Measurements from ENCODE around the gene HEPACAM. TPM values are rescaled to one million over a fixed set of nuclear protein-coding genes. Genes with fewer than 3 reads are reported as not detected.

Gene HEPACAM
- total and polyA plus RNA-seq, 2 donors (not counting 3 experiments of a cell fraction or from before 2014, with no cell fraction given), result not detected

DNA sequence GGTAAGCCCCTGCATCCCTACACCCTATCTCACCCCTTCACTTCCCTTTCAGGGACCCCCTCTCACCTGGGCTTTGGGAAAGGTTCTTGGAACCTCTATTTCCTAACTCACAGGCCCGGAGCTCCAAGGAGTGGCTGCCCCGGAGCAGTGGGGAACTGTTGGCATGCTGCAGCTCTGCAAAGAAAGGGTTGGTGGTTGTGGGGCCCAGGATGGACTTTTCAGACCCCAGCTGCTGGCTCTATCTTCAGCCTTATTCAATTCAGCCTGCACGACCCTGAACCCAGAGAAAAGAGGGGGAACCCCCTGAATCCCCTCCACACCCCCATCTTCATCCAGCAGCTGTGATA lies 48.2 kb downstream of the HEPACAM start:
- H3K27me3 ChIP-seq (ENCODE audit: control insufficient read depth in 2 of 2, insufficient read depth in 2 of 2, low read length in 2 of 2), result no peaks in the 10 kb centered on the region
- H2AFZ ChIP-seq (ENCODE audit: low read depth, low read length), result no peak overlapping the region
- dilution Hi-C loops (cut with MboI; ENCODE audit: extremely low pct_ligation_motif_present, low sequenced_read_pairs) (no loop called here), intact Hi-C loops (cut with micrococcal nuclease) (no loop called here)
- no peak overlapping the region for H3K4me2 ChIP-seq (ENCODE audit: insufficient read depth, low read length)
- DNase-seq (ENCODE audit: low read depth, low spot score) (no peak), FAIRE-seq (no peak)
- no peaks in the 10 kb centered on the region for H3K9me1 ChIP-seq (replicated peaks; ENCODE audit: control insufficient read depth, extremely low read depth, insufficient read depth, low read length)
- H3K79me2 ChIP-seq (ENCODE audit: control insufficient read depth, insufficient read depth, low read length), result peaks cover 49% of the 10 kb centered on the region
- peaks cover 66 to 68% of the 10 kb centered on the region in 2 experiments for H3K36me3 ChIP-seq (ENCODE audit: control insufficient read depth in 2 of 2, extremely low read depth in 1 of 2, insufficient read depth in 2 of 2, low read length in 2 of 2)
- no TSS peak for BruUV-seq (replicated peaks)
- POLR2A ChIA-PET, result interaction anchor here (2.0 to 3.8 kb wide), 2 partner anchors 8 to 10 kb away, joined by 10 to 23 read pairs; partner anchors contain the start of gene ROBO4
- H3K9me3 ChIP-seq (replicated peaks; ENCODE audit: control insufficient read depth, insufficient read depth, low read length), result no peaks in the 10 kb centered on the region
- H3K4me3 ChIP-seq (replicated peaks in 1 of 3; ENCODE audit: insufficient read depth in 1 of 3, low read depth in 1 of 3, low read length in 3 of 3), result no peak overlapping the region
- H4K20me1 ChIP-seq (replicated peaks; ENCODE audit: control insufficient read depth, extremely low read depth, insufficient read depth, low read length), result no peaks in the 10 kb centered on the region
- peaks cover 87% of the 10 kb centered on the region for H3K4me1 ChIP-seq (ENCODE audit: control insufficient read depth, extremely low read depth, insufficient read depth, low read length)
- no peak overlapping the region for H3K9ac ChIP-seq (replicated peaks; ENCODE audit: extremely low read depth, insufficient read depth, low read length)
- no peak overlapping the region for H3K27ac ChIP-seq (ENCODE audit: insufficient read depth, low read depth, low read length)
- TF ChIP-seq EZH2 (IDR thresholded peaks at IDR 0.05; ENCODE audit: borderline replicate concordance, low read depth, low read length, severe bottlenecking), result no peak
- TF ChIP-seq, protein P1, sequence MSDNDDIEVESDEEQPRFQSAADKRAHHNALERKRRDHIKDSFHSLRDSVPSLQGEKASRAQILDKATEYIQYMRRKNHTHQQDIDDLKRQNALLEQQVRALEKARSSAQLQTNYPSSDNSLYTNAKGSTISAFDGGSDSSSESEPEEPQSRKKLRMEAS (IDR thresholded peaks at IDR 0.05; ENCODE audit: insufficient read depth, insufficient read length), result no peak
- TF ChIP-seq POLR2A (IDR thresholded peaks at IDR 0.05; ENCODE audit: low read depth, low read length), result no peak
- TF ChIP-seq POLR2AphosphoS5 (IDR thresholded peaks at IDR 0.05; ENCODE audit: insufficient read depth, low read depth, low read length), result peak; percentile 52
- TF ChIP-seq FOS (IDR thresholded peaks at IDR 0.05; ENCODE audit: borderline replicate concordance, insufficient read depth, low read length), result no peak
- no peak for TF ChIP-seq MYC (IDR thresholded peaks at IDR 0.05; ENCODE audit: low read depth, low read length)
- TF ChIP-seq JUN (IDR thresholded peaks at IDR 0.05; ENCODE audit: borderline replicate concordance, insufficient read depth, insufficient read length, low read depth), result no peak
- TF ChIP-seq, protein P2, sequence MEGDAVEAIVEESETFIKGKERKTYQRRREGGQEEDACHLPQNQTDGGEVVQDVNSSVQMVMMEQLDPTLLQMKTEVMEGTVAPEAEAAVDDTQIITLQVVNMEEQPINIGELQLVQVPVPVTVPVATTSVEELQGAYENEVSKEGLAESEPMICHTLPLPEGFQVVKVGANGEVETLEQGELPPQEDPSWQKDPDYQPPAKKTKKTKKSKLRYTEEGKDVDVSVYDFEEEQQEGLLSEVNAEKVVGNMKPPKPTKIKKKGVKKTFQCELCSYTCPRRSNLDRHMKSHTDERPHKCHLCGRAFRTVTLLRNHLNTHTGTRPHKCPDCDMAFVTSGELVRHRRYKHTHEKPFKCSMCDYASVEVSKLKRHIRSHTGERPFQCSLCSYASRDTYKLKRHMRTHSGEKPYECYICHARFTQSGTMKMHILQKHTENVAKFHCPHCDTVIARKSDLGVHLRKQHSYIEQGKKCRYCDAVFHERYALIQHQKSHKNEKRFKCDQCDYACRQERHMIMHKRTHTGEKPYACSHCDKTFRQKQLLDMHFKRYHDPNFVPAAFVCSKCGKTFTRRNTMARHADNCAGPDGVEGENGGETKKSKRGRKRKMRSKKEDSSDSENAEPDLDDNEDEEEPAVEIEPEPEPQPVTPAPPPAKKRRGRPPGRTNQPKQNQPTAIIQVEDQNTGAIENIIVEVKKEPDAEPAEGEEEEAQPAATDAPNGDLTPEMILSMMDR (IDR thresholded peaks at IDR 0.05; ENCODE audit: extremely low read depth in 1 of 2, insufficient read depth in 1 of 2, low read depth in 1 of 2, low read length in 2 of 2), result no peak
- CTCF ChIA-PET, result interaction anchor here (3.4 to 4.8 kb wide), 2 partner anchors 11 kb away, joined by 16 to 29 read pairs; partner anchors contain the start of gene ROBO4

Measured in endothelial cell of umbilical vein (primary cell).